NT2/D1 (cell line): ENCODE measurements around the gene IRF7.

ENCODE experiments used
- DNase-seq: peaks from one replicate; pipeline ENCODE4 v3.0.0-alpha.2; 2011; ENCODE audit warnings: low read depth, low spot score
- H3K27me3 ChIP-seq: 2 replicates; pipeline ENCODE4 v1.6.0; 2011; ENCODE audit warnings: mild to moderate bottlenecking; ENCODE audit not compliant: insufficient read length, insufficient read depth
- H3K36me3 ChIP-seq: 2 replicates; pipeline ENCODE4 v1.6.1; 2011; ENCODE audit warnings: mild to moderate bottlenecking, low read length, mixed read lengths; ENCODE audit not compliant: insufficient read depth, insufficient read length
- H3K4me1 ChIP-seq: 2 replicates; pipeline ENCODE4 v1.5.1; 2011; ENCODE audit not compliant: insufficient read depth, insufficient read length
- H3K4me3 ChIP-seq: 2 replicates; pipeline ENCODE4 v1.5.1; 2011; ENCODE audit warnings: low read depth; ENCODE audit not compliant: insufficient read length
- H3K9ac ChIP-seq: 2 replicates; pipeline ENCODE4 v1.6.0; 2011; ENCODE audit warnings: low read depth; ENCODE audit not compliant: insufficient read length
- H3K9me3 ChIP-seq: 2 replicates; pipeline ENCODE4 v1.5.1; 2011; ENCODE audit warnings: mild to moderate bottlenecking, low read length; ENCODE audit not compliant: insufficient read depth
- SUZ12 ChIP-seq: IDR thresholded peaks from 2 replicates; pipeline ENCODE4 v1.6.1; 2011; ENCODE audit not compliant: insufficient read length, insufficient read depth; ENCODE audit errors: extremely low read depth
- YY1 ChIP-seq: IDR thresholded peaks from 2 replicates; pipeline ENCODE4 v1.6.1; 2011; ENCODE audit not compliant: insufficient read length, insufficient read depth
- ZNF274 ChIP-seq: IDR thresholded peaks from 2 replicates; pipeline ENCODE4 v1.6.1; 2011; ENCODE audit warnings: mild to moderate bottlenecking, low read depth, low read length

IRF7 gene

GRCh38 chr11:629237-629583, 13.5 kb upstream of the IRF7 start:
- TF ChIP-seq ZNF274 (no peak), SUZ12 (no peak), YY1 (no peak)
- no peak for DNase-seq
- peaks cover 32% of the 10 kb centered on the region for H3K36me3 ChIP-seq
- no peaks in the 10 kb centered on the region for H3K9me3 ChIP-seq
- H3K4me3 ChIP-seq: no peak overlapping the region
- no peak overlapping the region for H3K9ac ChIP-seq
- H3K27me3 ChIP-seq: no peaks in the 10 kb centered on the region
- peaks cover 8% of the 10 kb centered on the region for H3K4me1 ChIP-seq

- no peak for TF ChIP-seq SUZ12
- TF ChIP-seq YY1: no peak
- no peak for TF ChIP-seq ZNF274
- H3K36me3 ChIP-seq: peaks cover 40% of the 10 kb centered on the region
- H3K4me3 ChIP-seq: no peak overlapping the region
- no peak overlapping the region for H3K9ac ChIP-seq
- H3K4me1 ChIP-seq: peaks cover 12% of the 10 kb centered on the region
- DNase-seq: no peak
- no peaks in the 10 kb centered on the region for H3K27me3 ChIP-seq
- H3K9me3 ChIP-seq: no peaks in the 10 kb centered on the region
Observed at GRCh38 chr11:628056-628455, 12.3 kb upstream of the IRF7 start.

GRCh38 chr11:627308-627576, 11.5 kb upstream of the IRF7 start:
- H3K27me3 ChIP-seq: no peaks in the 10 kb centered on the region
- H3K9ac ChIP-seq: no peak overlapping the region
- DNase-seq: no peak
- TF ChIP-seq ZNF274: no peak
- no peak for TF ChIP-seq SUZ12
- TF ChIP-seq YY1: no peak
- H3K9me3 ChIP-seq: no peaks in the 10 kb centered on the region
- H3K4me3 ChIP-seq: no peak overlapping the region
- peaks cover 36% of the 10 kb centered on the region for H3K36me3 ChIP-seq
- peaks cover 12% of the 10 kb centered on the region for H3K4me1 ChIP-seq

GRCh38 chr11:626475-627307, 10.9 kb upstream of the IRF7 start, which contains the start of gene SCT:
Gene SCT (minus strand): TSS chr11:627181. CDS start chr11:627143, 38 bp downstream.
- no peak for TF ChIP-seq SUZ12
- TF ChIP-seq YY1: no peak
- TF ChIP-seq ZNF274: no peak
- DNase-seq: no peak
- peaks cover 40% of the 10 kb centered on the region for H3K36me3 ChIP-seq
- H3K4me1 ChIP-seq: peaks cover 12% of the 10 kb centered on the region
- no peak within 1 kb of the TSS for H3K9ac ChIP-seq
- H3K27me3 ChIP-seq: no peaks in the 10 kb centered on the region
- no peaks in the 10 kb centered on the region for H3K9me3 ChIP-seq
- no peak within 1 kb of the TSS for H3K4me3 ChIP-seq

- H3K9me3 ChIP-seq: no peaks in the 10 kb centered on the region
- H3K4me1 ChIP-seq: peaks cover 14% of the 10 kb centered on the region
- H3K27me3 ChIP-seq: no peaks in the 10 kb centered on the region
- no peak for TF ChIP-seq ZNF274
- TF ChIP-seq YY1: no peak
- no peak for TF ChIP-seq SUZ12
- H3K9ac ChIP-seq: no peak overlapping the region
- H3K36me3 ChIP-seq: peaks cover 46% of the 10 kb centered on the region
- no peak for DNase-seq
- H3K4me3 ChIP-seq: no peak overlapping the region
Observed at GRCh38 chr11:625636-626268, 10.0 kb upstream of the IRF7 start.

- no peaks in the 10 kb centered on the region for H3K9me3 ChIP-seq
- H3K9ac ChIP-seq: peak within 1 kb of the TSS; percentile 4
- H3K4me1 ChIP-seq: peaks cover 14% of the 10 kb centered on the region
- no peaks in the 10 kb centered on the region for H3K27me3 ChIP-seq
- peaks cover 49% of the 10 kb centered on the region for H3K36me3 ChIP-seq
- DNase-seq: no peak
- TF ChIP-seq YY1 (no peak), ZNF274 (no peak), SUZ12 (no peak)
- H3K4me3 ChIP-seq: no peak within 1 kb of the TSS
Observed at GRCh38 chr11:624705-625635, 9.2 kb upstream of the IRF7 start, which contains the start of gene CDHR5. Gene CDHR5 (minus strand): TSS chr11:624955. CDS start chr11:624902, 53 bp downstream.
